T-cell (primary cell): ENCODE measurements around the gene PLCB1. TPM values are rescaled to one million over a fixed set of nuclear protein-coding genes. Genes with fewer than 3 reads are reported as not detected.

Experiments used
- ATAC-seq, 4 experiments: fragments of 200-7000 bp in 3 of 4; fragments of 150-1000 bp in 1 of 4; cut with Tn5 transposase; replicated peaks in 1 of 4; 1 replicate in 3 of 4; 2 replicates in 1 of 4; pipeline ENCODE4 v1.10.0; 2021; ENCODE audit warnings: moderate library complexity in 3 of 4, mild to moderate bottlenecking in 2 of 4, moderate number of reproducible peaks in 1 of 4
- CTCF ChIA-PET, 2 donors: fragments of 300-600 bp; sonication (Branson Sonifier 250); formaldehyde crosslinking; loops; one replicate each; lab custom pipeline; 2022; ENCODE audit warnings: antibody characterized with exemption in 2 of 2; lab: Charles Lee
- POLR2A ChIA-PET, 2 donors: fragments of 300-600 bp; sonication (Branson Sonifier 250); formaldehyde crosslinking; loops; one replicate each; lab custom pipeline; 2022; ENCODE audit warnings: antibody characterized with exemption in 2 of 2; lab: Charles Lee
- DNase-seq, 35 experiments: peaks; one replicate each; pipeline versions ENCODE4 v3.0.0 to v3.0.0-alpha.2; 2013 to 2023
- H3K27ac ChIP-seq: one replicate; pipeline ENCODE4 v1.5.1; 2013; ENCODE audit warnings: low read length
- H3K27me3 ChIP-seq, 2 experiments: replicated peaks in 1 of 2; 1 replicate in 1 of 2; 2 replicates in 1 of 2; pipeline versions ENCODE4 v1.6.1 to v1.7.0; 2013; ENCODE audit warnings: low read length in 1 of 2, mixed read lengths in 1 of 2; ENCODE audit not compliant: control insufficient read depth in 2 of 2, insufficient read depth in 2 of 2; ENCODE audit errors: extremely low read depth in 1 of 2
- H3K36me3 ChIP-seq, 2 donors: 1 replicate in 1 of 2; 2 replicates in 1 of 2; pipeline versions ENCODE4 v1.6.1 to v1.7.0; 2013; ENCODE audit warnings: low read length in 1 of 2; ENCODE audit not compliant: control insufficient read depth in 2 of 2, insufficient read depth in 1 of 2; ENCODE audit errors: extremely low read depth in 1 of 2
- H3K4me1 ChIP-seq, 2 experiments: 1 replicate in 1 of 2; 2 replicates in 1 of 2; pipeline versions ENCODE4 v1.6.1 to v1.7.0; 2013; ENCODE audit warnings: low read length in 2 of 2, mixed read lengths in 1 of 2; ENCODE audit not compliant: insufficient read depth in 2 of 2, control insufficient read depth in 1 of 2; ENCODE audit errors: extremely low read depth in 1 of 2
- H3K4me3 ChIP-seq, 2 donors: 1 replicate in 1 of 2; 2 replicates in 1 of 2; pipeline versions ENCODE4 v1.5.1 to v1.7.0; 2013; ENCODE audit warnings: mild to moderate bottlenecking in 2 of 2, low read length in 1 of 2, moderate library complexity in 1 of 2; ENCODE audit not compliant: control insufficient read depth in 1 of 2; ENCODE audit errors: extremely low read depth in 1 of 2
- H3K9me3 ChIP-seq: 2 replicates; pipeline ENCODE4 v1.7.0; 2013
- H3K27ac Mint-ChIP-seq, 2 donors: one replicate each; pipeline ENCODE4 v1.8.0; 2020 to 2021; ENCODE audit warnings: mild to moderate bottlenecking in 2 of 2, mixed read lengths in 2 of 2
- H3K27me3 Mint-ChIP-seq, 2 donors: one replicate each; pipeline ENCODE4 v1.8.0; 2021 to 2022; ENCODE audit warnings: mixed read lengths in 2 of 2
- H3K36me3 Mint-ChIP-seq: one replicate; pipeline ENCODE4 v1.8.0; 2021; ENCODE audit warnings: mixed read lengths
- H3K4me1 Mint-ChIP-seq, 3 donors: one replicate each; pipeline ENCODE4 v1.8.0; 2020 to 2022; ENCODE audit warnings: mixed read lengths in 3 of 3, mild to moderate bottlenecking in 1 of 3
- H3K4me3 Mint-ChIP-seq, 3 donors: one replicate each; pipeline ENCODE4 v1.8.0; 2020 to 2022; ENCODE audit warnings: mild to moderate bottlenecking in 3 of 3, mixed read lengths in 3 of 3, moderate library complexity in 3 of 3
- H3K9me3 Mint-ChIP-seq, 3 donors: one replicate each; pipeline ENCODE4 v1.8.0; 2020 to 2022; ENCODE audit warnings: mixed read lengths in 3 of 3
- WGBS: methylation state at CpG from one replicate; pipeline ENCODE4 v1.1.5; 2013; ENCODE audit warnings: missing lambda C conversion rate; ENCODE audit not compliant: insufficient coverage; 5-methylcytosine and 5-hydroxymethylcytosine counted together
- total RNA-seq, 35 experiments: library from RNA in 6 of 35; stranded (reverse) in 6 of 35; fragments of 120-200 nt in 1 of 35; gene quantifications; one replicate each; pipeline versions ENCODE4 v1.2.1 to v1.2.4 and lab custom pipeline; 2013 to 2026

Gene PLCB1
- total RNA-seq, 5 donors from 2014 or later (not counting 1 experiment from before 2014, with no cell fraction given): 3.3 to 15.1 (median 7.4) TPM

GRCh38 chr20:8388707-8389106, 256.6 kb downstream of the PLCB1 start:
- Histone ChIP-seq H3K4me1 (no peaks in the 10 kb centered on the region), H3K36me3 (no peaks in the 10 kb centered on the region), H3K4me3 (no peak overlapping the region), H3K27ac (no peak overlapping the region), H3K9me3 (no peaks in the 10 kb centered on the region), H3K27me3 (peaks cover 0 to 7% of the 10 kb centered on the region in 2 experiments)
- WGBS: no CpG with 5 or more reads among the region's 1 CpG
- POLR2A ChIA-PET: interaction anchor here in 1 of 2 donors (0.5 kb wide), 1 partner anchor 368 kb away, joined by 3 read pairs; no protein-coding TSS in a partner anchor
- no peaks in the 10 kb centered on the region for H3K9me3 Mint-ChIP-seq
- H3K27me3 Mint-ChIP-seq: peaks cover 0 to 5% of the 10 kb centered on the region in 2 donors
- ATAC-seq (no peak), DNase-seq (no peak)
- H3K4me1 Mint-ChIP-seq: peaks cover 0 to 6% (median 0%) of the 10 kb centered on the region in 3 donors
- no peak overlapping the region for H3K27ac Mint-ChIP-seq
- no peaks in the 10 kb centered on the region for H3K36me3 Mint-ChIP-seq
- CTCF ChIA-PET: interaction anchor here (0.5 to 5.7 kb wide), 12 partner anchors 13 to 354 kb away, joined by 3 to 67 read pairs (median 6); partner anchors contain the start of gene PLCB1 (in 1 of the 2)
- H3K4me3 Mint-ChIP-seq: no peak overlapping the region

- no peaks in the 10 kb centered on the region for H3K36me3 Mint-ChIP-seq
- H3K4me1 ChIP-seq: no peaks in the 10 kb centered on the region
- H3K27ac Mint-ChIP-seq: no peak overlapping the region
- no peak overlapping the region for H3K4me3 ChIP-seq
- no peak overlapping the region for H3K4me3 Mint-ChIP-seq
- peaks cover 0 to 4% of the 10 kb centered on the region in 2 donors for H3K27me3 Mint-ChIP-seq
- peaks cover 0 to 6% (median 0%) of the 10 kb centered on the region in 3 donors for H3K4me1 Mint-ChIP-seq
- H3K27ac ChIP-seq: no peak overlapping the region
- ATAC-seq (no peak), DNase-seq (peak in 2 of 35 experiments; percentile 2 to 65)
- ChIA-PET CTCF (interaction anchor here (0.5 to 5.7 kb wide), 10 partner anchors 9 to 346 kb away, joined by 3 to 67 read pairs (median 3); no protein-coding TSS in a partner anchor), POLR2A (no interaction called here)
- whole genome bisulfite sequencing: 100% methylated on average over 2 of the region's 7 CpGs
- no peaks in the 10 kb centered on the region for H3K9me3 Mint-ChIP-seq
- H3K27me3 ChIP-seq: peaks cover 0 to 7% of the 10 kb centered on the region in 2 experiments
- no peaks in the 10 kb centered on the region for H3K9me3 ChIP-seq
- H3K36me3 ChIP-seq: no peaks in the 10 kb centered on the region
Observed at GRCh38 chr20:8389381-8390036, 257.4 kb downstream of the PLCB1 start.

- Histone ChIP-seq H3K4me1 (no peaks in the 10 kb centered on the region), H3K27ac (no peak overlapping the region), H3K27me3 (peaks cover 0 to 7% of the 10 kb centered on the region in 2 experiments), H3K36me3 (no peaks in the 10 kb centered on the region), H3K4me3 (no peak overlapping the region), H3K9me3 (no peaks in the 10 kb centered on the region)
- Mint-ChIP-seq H3K27me3 (peaks cover 0 to 3% of the 10 kb centered on the region in 2 donors), H3K27ac (no peak overlapping the region), H3K4me3 (no peak overlapping the region), H3K9me3 (no peaks in the 10 kb centered on the region), H3K4me1 (peaks cover 0 to 6% (median 0%) of the 10 kb centered on the region in 3 donors), H3K36me3 (no peaks in the 10 kb centered on the region)
- ATAC-seq (no peak), DNase-seq (no peak)
- ChIA-PET POLR2A (interaction anchor here in 1 of 2 donors (0.5 kb wide), 1 partner anchor 178 kb away, joined by 3 read pairs; no protein-coding TSS in a partner anchor), CTCF (interaction anchor here (0.8 to 5.7 kb wide), 8 partner anchors 10 to 345 kb away, joined by 3 to 67 read pairs (median 3); no protein-coding TSS in a partner anchor)
- WGBS: 100% methylated on average over 2 of the region's 5 CpGs
Observed at GRCh38 chr20:8390037-8390433, 258.0 kb downstream of the PLCB1 start.

- Mint-ChIP-seq H3K27me3 (peaks cover 0 to 3% of the 10 kb centered on the region in 2 donors), H3K27ac (no peak overlapping the region), H3K4me1 (peaks cover 0 to 6% (median 0%) of the 10 kb centered on the region in 3 donors), H3K36me3 (no peaks in the 10 kb centered on the region), H3K9me3 (no peaks in the 10 kb centered on the region), H3K4me3 (no peak overlapping the region)
- ChIA-PET POLR2A (interaction anchor here in 1 of 2 donors (0.5 kb wide), 1 partner anchor 178 kb away, joined by 3 read pairs; no protein-coding TSS in a partner anchor), CTCF (interaction anchor here (0.8 to 5.7 kb wide), 10 partner anchors 10 to 346 kb away, joined by 3 to 67 read pairs (median 3); partner anchors contain the start of gene PLCB1 (in 1 of the 2))
- no peaks in the 10 kb centered on the region for H3K4me1 ChIP-seq
- ATAC-seq: no peak
- H3K9me3 ChIP-seq: no peaks in the 10 kb centered on the region
- H3K27ac ChIP-seq: no peak overlapping the region
- no peak for DNase-seq
- no peaks in the 10 kb centered on the region for H3K36me3 ChIP-seq
- H3K27me3 ChIP-seq: peaks cover 0 to 3% of the 10 kb centered on the region in 2 experiments
- H3K4me3 ChIP-seq: no peak overlapping the region
Observed at GRCh38 chr20:8390500-8390899, 258.4 kb downstream of the PLCB1 start.

- no peaks in the 10 kb centered on the region for H3K4me1 Mint-ChIP-seq
- whole genome bisulfite sequencing: 100% methylated on average over 2 of the region's 3 CpGs
- H3K4me3 Mint-ChIP-seq: no peak overlapping the region
- Histone ChIP-seq H3K36me3 (no peaks in the 10 kb centered on the region), H3K4me3 (no peak overlapping the region), H3K9me3 (no peaks in the 10 kb centered on the region), H3K27me3 (no peaks in the 10 kb centered on the region), H3K4me1 (no peaks in the 10 kb centered on the region), H3K27ac (no peak overlapping the region)
- ChIA-PET CTCF (no interaction called here), POLR2A (interaction anchor here in 1 of 2 donors (0.6 kb wide), 1 partner anchor 30 kb away, joined by 3 read pairs; no protein-coding TSS in a partner anchor)
- H3K27ac Mint-ChIP-seq: no peak overlapping the region
- no peaks in the 10 kb centered on the region for H3K27me3 Mint-ChIP-seq
- ATAC-seq: no peak
- H3K9me3 Mint-ChIP-seq: no peaks in the 10 kb centered on the region
- no peak for DNase-seq
- H3K36me3 Mint-ChIP-seq: no peaks in the 10 kb centered on the region
Observed at GRCh38 chr20:8393381-8393780, 261.3 kb downstream of the PLCB1 start.

- no peaks in the 10 kb centered on the region for H3K27me3 Mint-ChIP-seq
- no peaks in the 10 kb centered on the region for H3K4me1 ChIP-seq
- POLR2A ChIA-PET: no interaction called here
- H3K27me3 ChIP-seq: no peaks in the 10 kb centered on the region
- H3K27ac Mint-ChIP-seq: no peak overlapping the region
- ATAC-seq (no peak), DNase-seq (no peak)
- no CpG with 5 or more reads among the region's 2 CpGs for WGBS
- no peaks in the 10 kb centered on the region for H3K36me3 Mint-ChIP-seq
- H3K36me3 ChIP-seq: no peaks in the 10 kb centered on the region
- H3K4me1 Mint-ChIP-seq: no peaks in the 10 kb centered on the region
- CTCF ChIA-PET: no interaction called here
- H3K4me3 Mint-ChIP-seq: no peak overlapping the region
- H3K27ac ChIP-seq: no peak overlapping the region
- H3K9me3 Mint-ChIP-seq: no peaks in the 10 kb centered on the region
- no peak overlapping the region for H3K4me3 ChIP-seq
- no peaks in the 10 kb centered on the region for H3K9me3 ChIP-seq
Observed at GRCh38 chr20:8394308-8394945, 262.4 kb downstream of the PLCB1 start.
